ENCODE data around the gene ASIP. TPM values are rescaled to one million over a fixed set of nuclear protein-coding genes. Genes with fewer than 3 reads are reported as not detected.
A peak's percentile ranks its signal among the peaks of the same experiment; 100 is the strongest.

Gene ASIP
- total and polyA plus RNA-seq, 2 of the 13 experiments (the other 11 are each of a cell fraction or from before 2014, with no cell fraction given), result not detected

DNA sequence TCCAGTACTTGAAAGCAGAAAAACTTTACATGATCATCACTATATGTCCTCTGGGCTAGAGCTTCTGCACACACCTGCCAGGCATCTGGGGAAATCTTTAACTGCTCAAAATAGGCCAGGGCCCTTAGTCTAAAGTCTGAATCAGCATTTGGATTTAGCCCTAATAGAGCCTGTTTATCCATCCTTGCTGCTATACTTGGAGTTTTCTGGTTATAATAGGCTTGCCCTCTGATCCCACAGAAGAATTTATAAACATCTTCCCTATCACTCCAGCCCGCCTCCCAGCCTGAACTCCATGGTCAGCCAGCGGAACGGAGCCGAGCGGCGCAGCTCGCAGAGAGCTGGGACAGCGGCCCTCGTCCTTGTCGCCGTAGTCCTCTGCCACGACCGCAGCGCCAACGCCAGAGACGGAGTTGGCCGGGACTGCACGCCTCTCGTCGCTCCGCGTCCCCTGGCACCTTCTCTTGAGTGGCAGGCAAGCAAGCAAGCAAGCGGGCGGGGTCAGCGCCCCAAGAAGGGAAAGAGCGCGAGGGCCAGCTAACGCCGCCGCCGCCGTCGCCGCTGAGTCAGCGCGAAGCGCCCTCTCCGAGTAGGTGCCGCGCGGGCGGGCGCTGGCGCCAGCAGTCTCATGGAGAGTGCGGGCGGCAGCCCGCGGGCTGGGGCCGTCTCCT lies 25.4 kb upstream of the ASIP start (continued):
- TF ChIP-seq MIER3 (CRISPR knock-in tag; IDR thresholded peaks at IDR 0.05; ENCODE audit: borderline replicate concordance) (0 out of 2 replicates have a peak, but pooled peaks have one; percentile 52), MXD4 (CRISPR knock-in tag; IDR thresholded peaks at IDR 0.05) (peak; percentile 65; the same call in 1 of the 2 replicates), NR2F6 (IDR thresholded peaks at IDR 0.05) (no peak), NR2F6 (CRISPR knock-in tag; IDR thresholded peaks at IDR 0.05) (peak; percentile 52; the same call in 1 of the 2 replicates), BORCS8-MEF2B (CRISPR knock-in tag; IDR thresholded peaks at IDR 0.05) (peak; percentile 91; the same call in 1 of the 2 replicates), KLF13 (CRISPR knock-in tag; IDR thresholded peaks at IDR 0.05) (peak; percentile 58; the same call in 1 of the 2 replicates), MTA3 (CRISPR knock-in tag; IDR thresholded peaks at IDR 0.05) (no peak), KDM6A (CRISPR knock-in tag; IDR thresholded peaks at IDR 0.05; ENCODE audit: low read depth) (0 out of 2 replicates have a peak, but pooled peaks have one; percentile 25), CAMTA2 (CRISPR knock-in tag; IDR thresholded peaks at IDR 0.05; ENCODE audit: borderline replicate concordance) (no peak), FOSL1 (CRISPR knock-in tag; IDR thresholded peaks at IDR 0.05; ENCODE audit: borderline replicate concordance) (no peak; the same call in 1 of the 2 replicates), ZNF337 (CRISPR knock-in tag; IDR thresholded peaks at IDR 0.05; ENCODE audit: borderline replicate concordance, low read depth) (peak; percentile 68; the same call in 1 of the 2 replicates), ZFP37 (CRISPR knock-in tag; IDR thresholded peaks at IDR 0.05; ENCODE audit: borderline replicate concordance) (no peak), ZSCAN12 (CRISPR knock-in tag; IDR thresholded peaks at IDR 0.05) (peak; percentile 43; the same call in 1 of the 2 replicates), SCMH1 (CRISPR knock-in tag; IDR thresholded peaks at IDR 0.05; ENCODE audit: borderline replicate concordance) (no peak)
- TF ChIP-seq, protein P1, sequence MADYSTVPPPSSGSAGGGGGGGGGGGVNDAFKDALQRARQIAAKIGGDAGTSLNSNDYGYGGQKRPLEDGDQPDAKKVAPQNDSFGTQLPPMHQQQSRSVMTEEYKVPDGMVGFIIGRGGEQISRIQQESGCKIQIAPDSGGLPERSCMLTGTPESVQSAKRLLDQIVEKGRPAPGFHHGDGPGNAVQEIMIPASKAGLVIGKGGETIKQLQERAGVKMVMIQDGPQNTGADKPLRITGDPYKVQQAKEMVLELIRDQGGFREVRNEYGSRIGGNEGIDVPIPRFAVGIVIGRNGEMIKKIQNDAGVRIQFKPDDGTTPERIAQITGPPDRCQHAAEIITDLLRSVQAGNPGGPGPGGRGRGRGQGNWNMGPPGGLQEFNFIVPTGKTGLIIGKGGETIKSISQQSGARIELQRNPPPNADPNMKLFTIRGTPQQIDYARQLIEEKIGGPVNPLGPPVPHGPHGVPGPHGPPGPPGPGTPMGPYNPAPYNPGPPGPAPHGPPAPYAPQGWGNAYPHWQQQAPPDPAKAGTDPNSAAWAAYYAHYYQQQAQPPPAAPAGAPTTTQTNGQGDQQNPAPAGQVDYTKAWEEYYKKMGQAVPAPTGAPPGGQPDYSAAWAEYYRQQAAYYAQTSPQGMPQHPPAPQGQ (CRISPR knock-in tag; IDR thresholded peaks at IDR 0.05; ENCODE audit: borderline replicate concordance), result no peak; the same call in 1 of the 2 replicates
- TF ChIP-seq, protein P2, sequence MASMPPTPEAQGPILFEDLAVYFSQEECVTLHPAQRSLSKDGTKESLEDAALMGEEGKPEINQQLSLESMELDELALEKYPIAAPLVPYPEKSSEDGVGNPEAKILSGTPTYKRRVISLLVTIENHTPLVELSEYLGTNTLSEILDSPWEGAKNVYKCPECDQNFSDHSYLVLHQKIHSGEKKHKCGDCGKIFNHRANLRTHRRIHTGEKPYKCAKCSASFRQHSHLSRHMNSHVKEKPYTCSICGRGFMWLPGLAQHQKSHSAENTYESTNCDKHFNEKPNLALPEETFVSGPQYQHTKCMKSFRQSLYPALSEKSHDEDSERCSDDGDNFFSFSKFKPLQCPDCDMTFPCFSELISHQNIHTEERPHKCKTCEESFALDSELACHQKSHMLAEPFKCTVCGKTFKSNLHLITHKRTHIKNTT (CRISPR knock-in tag; IDR thresholded peaks at IDR 0.05), result no peak
- TF ChIP-seq, protein P3, sequence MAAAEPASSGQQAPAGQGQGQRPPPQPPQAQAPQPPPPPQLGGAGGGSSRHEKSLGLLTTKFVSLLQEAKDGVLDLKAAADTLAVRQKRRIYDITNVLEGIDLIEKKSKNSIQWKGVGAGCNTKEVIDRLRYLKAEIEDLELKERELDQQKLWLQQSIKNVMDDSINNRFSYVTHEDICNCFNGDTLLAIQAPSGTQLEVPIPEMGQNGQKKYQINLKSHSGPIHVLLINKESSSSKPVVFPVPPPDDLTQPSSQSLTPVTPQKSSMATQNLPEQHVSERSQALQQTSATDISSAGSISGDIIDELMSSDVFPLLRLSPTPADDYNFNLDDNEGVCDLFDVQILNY (CRISPR knock-in tag; conservative IDR thresholded peaks at IDR 0.05), result peak; percentile 66; the same call in 1 of the 2 replicates
- TF ChIP-seq, protein P4, sequence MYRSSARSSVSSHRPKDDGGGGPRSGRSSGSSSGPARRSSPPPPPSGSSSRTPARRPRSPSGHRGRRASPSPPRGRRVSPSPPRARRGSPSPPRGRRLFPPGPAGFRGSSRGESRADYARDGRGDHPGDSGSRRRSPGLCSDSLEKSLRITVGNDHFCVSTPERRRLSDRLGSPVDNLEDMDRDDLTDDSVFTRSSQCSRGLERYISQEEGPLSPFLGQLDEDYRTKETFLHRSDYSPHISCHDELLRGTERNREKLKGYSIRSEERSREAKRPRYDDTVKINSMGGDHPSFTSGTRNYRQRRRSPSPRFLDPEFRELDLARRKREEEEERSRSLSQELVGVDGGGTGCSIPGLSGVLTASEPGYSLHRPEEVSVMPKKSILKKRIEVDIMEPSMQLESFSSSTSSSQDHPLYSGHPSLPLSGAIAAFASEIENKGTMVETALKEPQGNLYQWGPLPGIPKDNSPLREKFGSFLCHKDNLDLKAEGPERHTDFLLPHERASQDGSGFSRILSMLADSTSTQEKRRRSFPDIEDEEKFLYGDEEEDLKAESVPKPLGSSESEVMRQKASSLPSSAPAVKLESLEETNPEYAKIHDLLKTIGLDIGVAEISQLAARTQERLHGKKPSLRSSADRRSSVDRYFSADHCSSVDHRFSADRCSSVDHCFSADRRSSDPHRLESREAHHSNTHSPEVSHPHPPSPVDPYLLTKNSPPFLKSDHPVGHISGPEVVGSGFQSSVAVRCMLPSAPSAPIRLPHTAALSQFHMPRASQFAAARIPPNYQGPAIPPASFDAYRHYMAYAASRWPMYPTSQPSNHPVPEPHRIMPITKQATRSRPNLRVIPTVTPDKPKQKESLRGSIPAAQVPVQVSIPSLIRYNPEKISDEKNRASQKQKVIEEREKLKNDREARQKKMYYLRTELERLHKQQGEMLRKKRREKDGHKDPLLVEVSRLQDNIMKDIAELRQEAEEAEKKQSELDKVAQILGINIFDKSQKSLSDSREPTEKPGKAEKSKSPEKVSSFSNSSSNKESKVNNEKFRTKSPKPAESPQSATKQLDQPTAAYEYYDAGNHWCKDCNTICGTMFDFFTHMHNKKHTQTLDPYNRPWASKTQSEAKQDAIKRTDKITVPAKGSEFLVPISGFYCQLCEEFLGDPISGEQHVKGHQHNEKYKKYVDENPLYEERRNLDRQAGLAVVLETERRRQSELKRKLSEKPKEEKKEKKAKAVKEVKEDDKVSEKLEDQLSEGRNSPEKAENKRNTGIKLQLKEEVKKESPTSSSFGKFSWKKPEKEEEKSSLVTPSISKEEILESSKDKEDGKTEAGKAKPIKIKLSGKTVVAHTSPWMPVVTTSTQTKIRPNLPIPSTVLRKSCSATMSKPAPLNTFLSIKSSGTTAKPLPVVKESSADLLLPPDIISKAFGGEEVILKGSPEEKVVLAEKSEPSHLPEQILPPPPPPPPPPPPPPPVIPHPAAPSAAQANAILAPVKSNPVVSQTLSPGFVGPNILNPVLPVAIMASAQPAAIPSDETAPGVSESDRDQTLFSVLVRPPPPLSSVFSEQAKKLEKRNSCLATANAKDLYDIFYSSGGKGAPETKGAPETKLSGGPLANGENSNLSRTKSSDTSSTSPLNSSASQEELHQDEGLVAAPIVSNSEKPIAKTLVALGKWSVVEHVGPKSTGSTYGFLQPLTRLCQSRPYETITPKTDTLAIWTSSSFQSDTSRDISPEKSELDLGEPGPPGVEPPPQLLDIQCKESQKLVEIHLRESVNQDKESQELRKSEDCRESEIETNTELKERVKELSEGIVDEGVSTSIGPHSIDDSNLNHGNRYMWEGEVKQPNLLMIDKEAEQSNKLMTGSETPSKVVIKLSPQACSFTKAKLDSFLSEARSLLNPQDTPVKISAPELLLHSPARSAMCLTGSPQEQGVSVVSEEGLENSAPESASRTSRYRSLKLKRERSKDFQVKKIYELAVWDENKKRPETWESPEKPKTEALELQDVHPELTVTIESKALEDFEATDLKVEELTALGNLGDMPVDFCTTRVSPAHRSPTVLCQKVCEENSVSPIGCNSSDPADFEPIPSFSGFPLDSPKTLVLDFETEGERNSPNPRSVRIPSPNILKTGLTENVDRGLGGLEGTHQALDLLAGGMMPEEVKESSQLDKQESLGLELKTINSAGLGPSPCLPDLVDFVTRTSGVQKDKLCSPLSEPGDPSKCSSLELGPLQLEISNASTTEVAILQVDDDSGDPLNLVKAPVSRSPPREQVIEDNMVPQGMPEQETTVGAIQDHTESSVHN (CRISPR knock-in tag; IDR thresholded peaks at IDR 0.05), result 0 out of 2 replicates have a peak, but pooled peaks have one; percentile 72

All from HepG2 (cell line).